H1 (cell line): ENCODE results near the gene IFNG. TPM values are rescaled to one million over a fixed set of nuclear protein-coding genes. Genes with fewer than 3 reads are reported as not detected.

ENCODE experiments used
- CTCF ChIA-PET: fragments of 300-600 bp; sonication (Branson Sonifier 250); formaldehyde crosslinking; loops from one replicate; lab custom pipeline; 2021; ENCODE audit not compliant: partially characterized antibody; lab: Charles Lee
- POLR2A ChIA-PET: fragments of 300-600 bp; sonication (Branson Sonifier 250); formaldehyde crosslinking; loops from one replicate; lab custom pipeline; 2021; ENCODE audit warnings: inconsistent platforms; ENCODE audit not compliant: partially characterized antibody; lab: Charles Lee
- DNase-seq, 2 experiments: peaks; one replicate each; pipeline versions ENCODE4 v3.0.0 to v3.0.0-alpha.2; 2010 to 2022; ENCODE audit warnings: low spot score in 2 of 2, low read depth in 1 of 2, mixed read lengths in 1 of 2
- FAIRE-seq: peaks from 2 replicates; lab custom pipeline; 2011; peaks lifted over from hg19 to GRCh38; lab: Jason Lieb, UNC
- H2AFZ ChIP-seq: 2 replicates; pipeline ENCODE4 v1.8.1; 2012; ENCODE audit warnings: low read length, inconsistent platforms
- H2AK5ac ChIP-seq: 2 replicates; pipeline ENCODE4 v1.6.1; 2013; ENCODE audit warnings: low read depth, low read length
- H2BK120ac ChIP-seq: replicated peaks from 2 replicates; pipeline ENCODE3; 2013; ENCODE audit warnings: low read depth, low read length, inconsistent platforms
- H2BK12ac ChIP-seq: 2 replicates; pipeline ENCODE4 v1.6.1; 2013; ENCODE audit warnings: low read depth, low read length
- H2BK15ac ChIP-seq: 2 replicates; pipeline ENCODE4 v1.6.1; 2013; ENCODE audit warnings: low read length
- H2BK20ac ChIP-seq: 2 replicates; pipeline ENCODE4 v1.6.1; 2013; ENCODE audit warnings: low read length
- H2BK5ac ChIP-seq: 2 replicates; pipeline ENCODE4 v1.6.1; 2013; ENCODE audit warnings: low read depth, low read length
- H3K14ac ChIP-seq: 2 replicates; pipeline ENCODE4 v1.6.1; 2013; ENCODE audit warnings: inconsistent platforms; ENCODE audit not compliant: insufficient read length
- H3K18ac ChIP-seq: 2 replicates; pipeline ENCODE4 v1.6.1; 2013; ENCODE audit warnings: low read length; ENCODE audit errors: extremely low read depth
- H3K23ac ChIP-seq: 2 replicates; pipeline ENCODE4 v1.6.1; 2013; ENCODE audit warnings: inconsistent platforms; ENCODE audit not compliant: insufficient read length
- H3K23me2 ChIP-seq: 2 replicates; pipeline ENCODE4 v1.6.1; 2013; ENCODE audit warnings: low read depth, low read length
- H3K27ac ChIP-seq: 2 replicates; pipeline ENCODE4 v1.6.1; 2011; ENCODE audit warnings: low read depth, low read length, inconsistent platforms
- H3K27me3 ChIP-seq, 4 experiments: replicated peaks in 1 of 4; 1 replicate in 1 of 4; 2 replicates in 3 of 4; pipeline versions ENCODE4 v1.6.1 to v1.8.1; 2011 to 2013; ENCODE audit warnings: low read length in 3 of 4, mild to moderate bottlenecking in 3 of 4, inconsistent platforms in 2 of 4, mixed read lengths in 2 of 4, moderate library complexity in 1 of 4; ENCODE audit not compliant: control insufficient read depth in 3 of 4, insufficient read depth in 3 of 4; ENCODE audit errors: extremely low read depth in 1 of 4
- H3K36me3 ChIP-seq, 4 experiments: 2 replicates each; pipeline versions ENCODE4 v1.6.1 to v1.8.1; 2011 to 2013; ENCODE audit warnings: mild to moderate bottlenecking in 4 of 4, low read length in 3 of 4, moderate library complexity in 2 of 4, control low read depth in 1 of 4, inconsistent platforms in 1 of 4; ENCODE audit not compliant: insufficient read depth in 4 of 4, control insufficient read depth in 2 of 4
- H3K4ac ChIP-seq: replicated peaks from 2 replicates; pipeline ENCODE3; 2013; ENCODE audit warnings: low read length, low read depth, mixed read lengths, inconsistent platforms; ENCODE audit not compliant: insufficient read length
- H3K4me1 ChIP-seq, 4 experiments: replicated peaks in 1 of 4; 1 replicate in 1 of 4; 2 replicates in 3 of 4; pipeline versions ENCODE4 v1.6.1 to v1.8.1; 2011 to 2013; ENCODE audit warnings: low read length in 3 of 4, inconsistent platforms in 2 of 4, mixed read lengths in 1 of 4; ENCODE audit not compliant: insufficient read depth in 4 of 4, control insufficient read depth in 3 of 4
- H3K4me2 ChIP-seq, 2 experiments: 2 replicates each; pipeline versions ENCODE4 v1.6.1 to v1.8.1; 2011 to 2013; ENCODE audit warnings: low read depth in 2 of 2, low read length in 2 of 2, control low read depth in 1 of 2, inconsistent platforms in 1 of 2, mild to moderate bottlenecking in 1 of 2; ENCODE audit not compliant: insufficient read depth in 1 of 2
- H3K4me3 ChIP-seq, 4 experiments: fragments of 200-600, 300-600 bp in 1 of 4; sonication (generic), shearing (Covaris generic), sonication (Bioruptor Twin) in 1 of 4; 2 replicates each; pipeline versions ENCODE4 v1.5.1 to v1.8.1; 2011 to 2016; ENCODE audit warnings: low read length in 4 of 4, low read depth in 3 of 4, control low read depth in 2 of 4, inconsistent platforms in 2 of 4, mild to moderate bottlenecking in 2 of 4, mixed read lengths in 1 of 4, moderate library complexity in 1 of 4; ENCODE audit not compliant: insufficient read depth in 2 of 4; ENCODE audit errors: extremely low read depth in 1 of 4
- H3K56ac ChIP-seq: replicated peaks from 2 replicates; pipeline ENCODE3; 2013; ENCODE audit warnings: low read depth, mild to moderate bottlenecking, mixed read lengths, low read length, inconsistent platforms; ENCODE audit not compliant: insufficient read length
- H3K79me1 ChIP-seq: 2 replicates; pipeline ENCODE4 v1.6.1; 2013; ENCODE audit warnings: low read depth, low read length, control low read depth
- H3K79me2 ChIP-seq, 2 experiments: 2 replicates each; pipeline versions ENCODE4 v1.6.1 to v1.8.1; 2012 to 2013; ENCODE audit warnings: low read length in 2 of 2, mild to moderate bottlenecking in 2 of 2, inconsistent platforms in 1 of 2; ENCODE audit not compliant: insufficient read depth in 2 of 2, control insufficient read depth in 1 of 2
- H3K9ac ChIP-seq, 4 experiments: replicated peaks in 1 of 4; 1 replicate in 1 of 4; 2 replicates in 3 of 4; pipeline versions ENCODE4 v1.6.1 to v1.8.1; 2011 to 2013; ENCODE audit warnings: low read depth in 3 of 4, low read length in 3 of 4, control low read depth in 2 of 4, mild to moderate bottlenecking in 2 of 4, moderate library complexity in 2 of 4, inconsistent platforms in 1 of 4; ENCODE audit errors: extremely low read depth in 1 of 4
- H3K9me3 ChIP-seq, 2 experiments: 2 replicates each; pipeline versions ENCODE4 v1.6.1 to v1.8.1; 2012 to 2013; ENCODE audit warnings: mild to moderate bottlenecking in 2 of 2, moderate library complexity in 2 of 2, control low read depth in 1 of 2, inconsistent platforms in 1 of 2, low read depth in 1 of 2, low read length in 1 of 2, mixed read lengths in 1 of 2; ENCODE audit not compliant: insufficient read depth in 2 of 2
- H4K20me1 ChIP-seq, 2 experiments: replicated peaks in 1 of 2; 2 replicates each; pipeline versions ENCODE3 to v1.8.1; 2011 to 2013; ENCODE audit warnings: inconsistent platforms in 2 of 2, low read length in 2 of 2, mild to moderate bottlenecking in 1 of 2; ENCODE audit not compliant: insufficient read depth in 2 of 2, control insufficient read depth in 1 of 2
- H4K5ac ChIP-seq: 2 replicates; pipeline ENCODE4 v1.6.1; 2013; ENCODE audit warnings: low read length, low read depth, mixed read lengths, inconsistent platforms; ENCODE audit not compliant: insufficient read length
- H4K8ac ChIP-seq: 2 replicates; pipeline ENCODE4 v1.8.0; 2013; ENCODE audit warnings: mild to moderate bottlenecking, moderate library complexity, low read length, inconsistent platforms; ENCODE audit not compliant: insufficient read depth; ENCODE audit errors: extremely low read depth
- H4K91ac ChIP-seq: replicated peaks from 2 replicates; pipeline ENCODE3; 2013; ENCODE audit warnings: low read length, mixed read lengths, inconsistent platforms; ENCODE audit not compliant: insufficient read length
- ASH2L ChIP-seq: fragments of 200-600, 300-600 bp; sonication (generic); IDR thresholded peaks from one replicate; pipeline ENCODE4 v1.7.1; 2017; ENCODE audit warnings: low read length
- CBX8 ChIP-seq: fragments of 300-800, 300-1000 bp; sonication (generic); IDR thresholded peaks from 2 replicates; pipeline ENCODE4 v1.7.1; 2016; ENCODE audit warnings: low read depth, low read length, borderline replicate concordance
- CREB1 ChIP-seq: IDR thresholded peaks from 2 replicates; pipeline ENCODE4 v1.6.1; 2012; ENCODE audit warnings: inconsistent platforms
- EP300 ChIP-seq, 2 experiments: IDR thresholded peaks; 1 replicate in 1 of 2; 2 replicates in 1 of 2; pipeline ENCODE4 v1.6.1; 2011 to 2012; ENCODE audit warnings: low read depth in 2 of 2, low read length in 2 of 2, mild to moderate bottlenecking in 2 of 2, borderline replicate concordance in 1 of 2, inconsistent platforms in 1 of 2, moderate library complexity in 1 of 2
- GTF2F1 ChIP-seq: IDR thresholded peaks from 2 replicates; pipeline ENCODE4 v1.6.1; 2012; ENCODE audit warnings: low read depth, low read length, improper control_type of control experiment, borderline replicate concordance
- JUN ChIP-seq: IDR thresholded peaks from 2 replicates; pipeline ENCODE4 v1.6.1; 2011; ENCODE audit warnings: low read depth, mild to moderate bottlenecking, improper control_type of control experiment, low read length
- PHF8 ChIP-seq: fragments of 200-600 bp; sonication (generic); conservative IDR thresholded peaks from 2 replicates; pipeline ENCODE4 v1.7.1; 2012; ENCODE audit warnings: low read depth, mild to moderate bottlenecking, inconsistent platforms, low read length, moderate library complexity
- SP4 ChIP-seq: IDR thresholded peaks from 2 replicates; pipeline ENCODE4 v1.6.1; 2012; ENCODE audit warnings: low read length, inconsistent platforms
- TEAD4 ChIP-seq: IDR thresholded peaks from 2 replicates; pipeline ENCODE4 v1.6.1; 2012; ENCODE audit warnings: low read depth, low read length, inconsistent platforms, mixed read lengths
- WGBS, 2 experiments: shearing (Covaris generic) in 1 of 2; methylation state at CpG; one replicate each; pipeline versions ENCODE4 v1.1.6 to v1.1.7; 2013 to 2015; ENCODE audit warnings: low lambda C conversion rate in 2 of 2, mixed read lengths in 2 of 2, inconsistent platforms in 1 of 2, low coverage in 1 of 2, missing lambda C conversion rate in 1 of 2; ENCODE audit not compliant: insufficient replicate concordance in 2 of 2, insufficient coverage in 1 of 2, insufficient read length in 1 of 2; ENCODE audit errors: extremely low coverage in 1 of 2, missing lambda C conversion rate in 1 of 2; 5-methylcytosine and 5-hydroxymethylcytosine counted together
- polyA plus RNA-seq, 7 experiments: library from polyadenylated mRNA; depleted of rRNA in 3 of 7; stranded (reverse) in 5 of 7; unstranded in 2 of 7; fragments of >200 nt in 5 of 7; fragments of 200-250 nt in 2 of 7; gene quantifications; 1 replicate in 5 of 7; 2 replicates in 1 of 7; 4 replicates in 1 of 7; pipeline versions ENCODE4 v1.2.1 to v1.2.3, GENCODE V29; 2011 to 2013; ENCODE audit warnings: missing spikeins in 2 of 7, mixed read lengths in 2 of 7
- total RNA-seq: library from RNA; stranded (reverse); fragmentation: NEBNext Ultra II Directional; extraction: Animal tissue kit (Norgen Biotek cat#: 25700); gene quantifications from 2 replicates; pipeline ENCODE4 v1.2.1, GENCODE V29; 2021

Gene IFNG
- total and polyA plus RNA-seq, 2 of the 8 experiments (the other 6 are each of a cell fraction or from before 2014, with no cell fraction given), result not detected

- ChIA-PET CTCF (interaction anchor here (6.4 kb wide), 1 partner anchor 20 kb away, joined by 27 read pairs; the partner anchor contains the start of gene IFNG), POLR2A (no interaction called here)
- H3K4ac ChIP-seq, result no peak overlapping the region
- no peak overlapping the region for H2BK12ac ChIP-seq
- H3K23me2 ChIP-seq, result no peaks in the 10 kb centered on the region
- no peaks in the 10 kb centered on the region for H3K79me1 ChIP-seq
- H2AK5ac ChIP-seq, result no peak overlapping the region
- no peak overlapping the region for H4K8ac ChIP-seq
- FAIRE-seq (no peak), DNase-seq (no peak)
- H3K4me3 ChIP-seq, result no peak overlapping the region
- H3K27ac ChIP-seq, result no peak overlapping the region
- H2BK120ac ChIP-seq, result no peak overlapping the region
- H4K20me1 ChIP-seq, result no peaks in the 10 kb centered on the region
- no peaks in the 10 kb centered on the region for H3K36me3 ChIP-seq
- no peak overlapping the region for H3K18ac ChIP-seq
- H3K56ac ChIP-seq, result no peak overlapping the region
- H2AFZ ChIP-seq, result no peak overlapping the region
- H3K27me3 ChIP-seq, result no peaks in the 10 kb centered on the region
- no peak overlapping the region for H4K91ac ChIP-seq
- H3K9me3 ChIP-seq, result peaks cover 0 to 2% of the 10 kb centered on the region in 2 experiments; a peak in 1 of 4 replicates
- TF ChIP-seq GTF2F1 (no peak), CREB1 (no peak), JUN (no peak), CBX8 (no peak), EP300 (IDR thresholded peaks at IDR 0.05; ENCODE audit: borderline replicate concordance in 1 of 2, low read depth in 2 of 2, low read length in 2 of 2) (no peak), SP4 (no peak), ASH2L (no peak), TEAD4 (no peak), PHF8 (no peak)
- H3K4me1 ChIP-seq, result peaks cover 0 to 7% (median 0%) of the 10 kb centered on the region in 4 experiments; a peak in 5 of 7 replicates
- H3K9ac ChIP-seq, result no peak overlapping the region
- no peak overlapping the region for H2BK15ac ChIP-seq
- no peak overlapping the region for H2BK20ac ChIP-seq
- WGBS, 2 experiments, result 88% methylated on average over 3 of the region's 3 CpGs; no CpG with 5 or more reads in 1 of the 2 experiments
- H3K23ac ChIP-seq, result no peak overlapping the region
- H2BK5ac ChIP-seq, result no peak overlapping the region
- H3K14ac ChIP-seq, result no peak overlapping the region
- H3K4me2 ChIP-seq, result no peak overlapping the region
- H4K5ac ChIP-seq, result no peak overlapping the region
- H3K79me2 ChIP-seq, result no peaks in the 10 kb centered on the region
Observed at GRCh38 chr12:68137335-68137830, 22.2 kb downstream of the IFNG start.
